Measurements from ENCODE around the gene TPP1.

TPP1 gene

DNA sequence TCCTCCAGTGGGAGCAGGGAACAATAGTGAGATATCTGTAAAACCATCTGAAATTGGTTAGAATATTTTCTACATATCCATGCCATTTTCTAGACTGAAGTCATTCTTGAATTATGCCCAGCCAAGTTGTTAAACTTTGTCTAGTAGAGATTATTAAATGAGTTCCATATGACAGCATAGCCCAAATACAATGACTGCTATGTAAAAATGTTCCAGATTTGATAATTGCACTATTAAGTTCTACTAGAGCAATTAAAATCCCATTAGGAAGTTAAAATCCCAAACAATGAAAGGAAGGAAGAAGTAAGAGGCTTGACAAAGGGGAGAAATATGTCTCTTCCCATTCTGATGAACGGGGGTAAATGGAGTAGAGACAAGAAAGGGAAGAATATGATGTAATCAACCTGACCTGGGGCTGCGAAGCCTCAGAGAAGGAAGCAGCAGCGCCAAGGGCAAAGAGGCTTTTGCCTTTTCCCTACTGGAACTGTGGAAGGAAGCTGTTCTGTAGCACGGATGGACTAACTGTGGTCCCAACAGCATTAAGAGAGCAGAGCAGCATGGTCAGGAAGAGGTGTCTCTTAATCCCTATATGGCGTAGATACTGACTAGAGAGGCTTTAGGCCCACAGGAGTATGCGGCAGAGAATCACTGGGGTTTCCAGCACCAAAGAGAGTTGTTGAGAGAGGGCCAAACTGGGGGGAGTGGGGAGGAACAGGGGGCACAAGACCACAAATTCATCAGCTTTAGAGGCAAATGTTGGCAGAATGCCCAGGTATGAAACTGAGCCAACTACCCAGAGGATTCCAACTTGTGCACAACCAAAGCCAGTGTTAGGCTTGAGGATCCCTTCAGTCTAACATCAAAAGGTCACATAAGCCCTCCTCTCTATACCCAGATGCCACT, 42.5 kb downstream of the TPP1 start:
- Histone ChIP-seq H3K4me3 (ENCODE audit: low read depth in 1 of 2, low read length in 2 of 2) (no peak overlapping the region), H3K27ac (ENCODE audit: low read depth, low read length) (no peak overlapping the region), H3K36me3 (ENCODE audit: control insufficient read depth in 1 of 2, insufficient read depth in 2 of 2, low read length in 2 of 2) (peaks cover 0 to 6% of the 10 kb centered on the region in 2 donors), H3K27me3 (ENCODE audit: control insufficient read depth in 1 of 2, insufficient read depth in 2 of 2, low read length in 2 of 2) (no peaks in the 10 kb centered on the region), H3K9me3 (ENCODE audit: control insufficient read depth in 1 of 2, low read length in 2 of 2) (no peaks in the 10 kb centered on the region), H3K9ac (ENCODE audit: low read depth in 1 of 2, low read length in 2 of 2) (no peak overlapping the region), H3K4me1 (ENCODE audit: control insufficient read depth in 1 of 2, insufficient read depth in 2 of 2, low read length in 2 of 2) (no peaks in the 10 kb centered on the region)

DNA sequence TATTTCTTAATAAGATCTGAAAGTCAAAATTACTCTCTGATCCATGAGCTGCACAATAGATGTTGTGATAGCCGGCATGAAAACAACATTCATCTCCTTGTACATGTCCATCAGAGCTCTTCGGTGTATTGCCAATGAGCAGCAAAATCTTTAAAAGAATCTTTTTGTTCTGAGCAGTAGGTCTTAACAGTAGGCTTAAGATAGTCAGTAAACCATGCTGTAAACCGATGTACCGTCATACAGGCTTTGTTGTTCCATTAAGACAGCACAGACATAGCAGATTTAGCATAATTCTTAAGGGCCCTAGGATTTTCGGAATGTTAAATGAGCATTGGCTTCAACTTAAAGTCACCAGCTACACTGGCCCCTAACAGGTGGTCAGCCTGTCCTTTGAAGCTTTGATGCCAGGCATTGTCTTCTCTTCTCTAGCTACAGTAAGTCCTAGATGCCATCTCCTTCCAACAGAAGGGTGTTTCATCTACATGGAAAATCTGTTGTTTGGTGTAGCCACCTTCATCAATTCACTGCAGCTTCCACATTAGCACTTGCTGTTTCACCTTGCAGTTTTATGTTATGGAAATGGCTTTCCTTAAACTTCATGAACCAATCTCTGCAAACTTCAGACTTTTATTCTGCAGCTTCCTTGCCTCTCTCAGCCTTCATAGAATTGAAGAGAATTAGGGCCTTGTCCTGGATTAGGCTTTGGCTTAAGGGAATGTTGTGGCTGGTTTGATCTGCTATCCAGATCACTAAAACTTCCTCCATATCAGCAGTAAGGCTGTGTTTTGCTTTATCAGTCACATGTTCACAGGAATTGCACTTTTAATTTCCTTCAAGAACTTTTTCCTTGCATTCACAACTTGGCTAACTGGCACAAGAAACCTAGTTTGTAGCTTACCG, 44.2 kb downstream of the TPP1 start:
- H3K9ac ChIP-seq (ENCODE audit: low read depth in 1 of 2, low read length in 2 of 2) = no peak overlapping the region
- no peaks in the 10 kb centered on the region for H3K27me3 ChIP-seq (ENCODE audit: control insufficient read depth in 1 of 2, insufficient read depth in 2 of 2, low read length in 2 of 2)
- H3K36me3 ChIP-seq (ENCODE audit: control insufficient read depth in 1 of 2, insufficient read depth in 2 of 2, low read length in 2 of 2) = peaks cover 0 to under 1% of the 10 kb centered on the region in 2 donors
- H3K9me3 ChIP-seq (ENCODE audit: control insufficient read depth in 1 of 2, low read length in 2 of 2) = no peaks in the 10 kb centered on the region
- H3K4me1 ChIP-seq (ENCODE audit: control insufficient read depth in 1 of 2, insufficient read depth in 2 of 2, low read length in 2 of 2) = no peaks in the 10 kb centered on the region
- no peak overlapping the region for H3K4me3 ChIP-seq (ENCODE audit: low read depth in 1 of 2, low read length in 2 of 2)
- no peak overlapping the region for H3K27ac ChIP-seq (ENCODE audit: low read depth, low read length)

GRCh38 chr11:6572215-6572614, 47.0 kb downstream of the TPP1 start:
- Histone ChIP-seq H3K27ac (ENCODE audit: low read depth, low read length) (no peak overlapping the region), H3K4me3 (ENCODE audit: low read depth in 1 of 2, low read length in 2 of 2) (no peak overlapping the region), H3K9me3 (ENCODE audit: control insufficient read depth in 1 of 2, low read length in 2 of 2) (no peaks in the 10 kb centered on the region), H3K9ac (ENCODE audit: low read depth in 1 of 2, low read length in 2 of 2) (no peak overlapping the region), H3K27me3 (ENCODE audit: control insufficient read depth in 1 of 2, insufficient read depth in 2 of 2, low read length in 2 of 2) (no peaks in the 10 kb centered on the region), H3K36me3 (ENCODE audit: control insufficient read depth in 1 of 2, insufficient read depth in 2 of 2, low read length in 2 of 2) (no peaks in the 10 kb centered on the region), H3K4me1 (ENCODE audit: control insufficient read depth in 1 of 2, insufficient read depth in 2 of 2, low read length in 2 of 2) (peaks cover 0 to 5% of the 10 kb centered on the region in 2 donors)

DNA sequence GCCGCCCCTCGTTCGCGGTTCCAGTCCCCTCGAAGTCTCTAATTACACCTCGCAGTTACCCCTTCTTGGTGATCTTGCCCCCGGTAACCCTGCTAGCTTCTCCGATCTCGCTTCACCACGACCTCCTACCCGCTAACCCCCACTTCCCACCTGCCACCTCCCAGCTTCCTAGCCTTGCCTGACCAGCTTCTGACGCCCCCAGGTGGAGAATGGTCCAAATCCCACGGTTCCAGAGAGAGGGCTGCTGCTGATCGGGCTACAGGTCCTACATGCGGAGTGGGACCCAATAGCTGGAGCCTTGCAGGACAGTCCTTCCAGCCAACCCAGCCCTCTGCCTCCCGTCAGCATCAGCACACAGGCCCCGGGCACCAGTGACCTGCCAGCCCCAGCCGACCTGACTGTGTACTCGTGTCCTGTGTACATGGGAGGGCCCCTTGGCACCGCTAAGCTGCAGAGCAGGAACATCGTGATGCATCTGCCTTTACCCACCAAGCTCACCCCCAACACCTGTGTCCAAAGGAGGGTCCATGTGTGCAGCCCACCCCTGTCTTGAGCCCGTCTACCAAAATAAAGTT, 47.7 kb downstream of the TPP1 start:
- Histone ChIP-seq H3K4me1 (ENCODE audit: control insufficient read depth in 1 of 2, insufficient read depth in 2 of 2, low read length in 2 of 2) (peaks cover 0 to 5% of the 10 kb centered on the region in 2 donors), H3K27me3 (ENCODE audit: control insufficient read depth in 1 of 2, insufficient read depth in 2 of 2, low read length in 2 of 2) (no peaks in the 10 kb centered on the region), H3K36me3 (ENCODE audit: control insufficient read depth in 1 of 2, insufficient read depth in 2 of 2, low read length in 2 of 2) (no peaks in the 10 kb centered on the region), H3K4me3 (ENCODE audit: low read depth in 1 of 2, low read length in 2 of 2) (no peak overlapping the region), H3K9me3 (ENCODE audit: control insufficient read depth in 1 of 2, low read length in 2 of 2) (no peaks in the 10 kb centered on the region), H3K9ac (ENCODE audit: low read depth in 1 of 2, low read length in 2 of 2) (no peak overlapping the region), H3K27ac (ENCODE audit: low read depth, low read length) (no peak overlapping the region)

- Histone ChIP-seq H3K27me3 (ENCODE audit: control insufficient read depth in 1 of 2, insufficient read depth in 2 of 2, low read length in 2 of 2) (no peaks in the 10 kb centered on the region), H3K9ac (ENCODE audit: low read depth in 1 of 2, low read length in 2 of 2) (no peak overlapping the region), H3K9me3 (ENCODE audit: control insufficient read depth in 1 of 2, low read length in 2 of 2) (no peaks in the 10 kb centered on the region), H3K4me3 (ENCODE audit: low read depth in 1 of 2, low read length in 2 of 2) (no peak overlapping the region), H3K36me3 (ENCODE audit: control insufficient read depth in 1 of 2, insufficient read depth in 2 of 2, low read length in 2 of 2) (no peaks in the 10 kb centered on the region), H3K4me1 (ENCODE audit: control insufficient read depth in 1 of 2, insufficient read depth in 2 of 2, low read length in 2 of 2) (peaks cover 0 to 5% of the 10 kb centered on the region in 2 donors), H3K27ac (ENCODE audit: low read depth, low read length) (no peak overlapping the region)
Measured at GRCh38 chr11:6570691-6571427, 48.4 kb downstream of the TPP1 start.

- H3K9ac ChIP-seq (ENCODE audit: low read depth in 1 of 2, low read length in 2 of 2) = no peak overlapping the region
- H3K27ac ChIP-seq (ENCODE audit: low read depth, low read length) = no peak overlapping the region
- no peaks in the 10 kb centered on the region for H3K36me3 ChIP-seq (ENCODE audit: control insufficient read depth in 1 of 2, insufficient read depth in 2 of 2, low read length in 2 of 2)
- no peaks in the 10 kb centered on the region for H3K27me3 ChIP-seq (ENCODE audit: control insufficient read depth in 1 of 2, insufficient read depth in 2 of 2, low read length in 2 of 2)
- H3K4me1 ChIP-seq (ENCODE audit: control insufficient read depth in 1 of 2, insufficient read depth in 2 of 2, low read length in 2 of 2) = peaks cover 0 to 5% of the 10 kb centered on the region in 2 donors
- no peak overlapping the region for H3K4me3 ChIP-seq (ENCODE audit: low read depth in 1 of 2, low read length in 2 of 2)
- no peaks in the 10 kb centered on the region for H3K9me3 ChIP-seq (ENCODE audit: control insufficient read depth in 1 of 2, low read length in 2 of 2)
Measured at GRCh38 chr11:6569706-6570105, 49.5 kb downstream of the TPP1 start.

GRCh38 chr11:6568191-6568918, 50.9 kb downstream of the TPP1 start:
- peaks cover 0 to 5% of the 10 kb centered on the region in 2 donors for H3K4me1 ChIP-seq (ENCODE audit: control insufficient read depth in 1 of 2, insufficient read depth in 2 of 2, low read length in 2 of 2)
- no peaks in the 10 kb centered on the region for H3K9me3 ChIP-seq (ENCODE audit: control insufficient read depth in 1 of 2, low read length in 2 of 2)
- H3K27me3 ChIP-seq (ENCODE audit: control insufficient read depth in 1 of 2, insufficient read depth in 2 of 2, low read length in 2 of 2) = no peaks in the 10 kb centered on the region
- no peak overlapping the region for H3K4me3 ChIP-seq (ENCODE audit: low read depth in 1 of 2, low read length in 2 of 2)
- no peak overlapping the region for H3K9ac ChIP-seq (ENCODE audit: low read depth in 1 of 2, low read length in 2 of 2)
- H3K27ac ChIP-seq (ENCODE audit: low read depth, low read length) = no peak overlapping the region
- H3K36me3 ChIP-seq (ENCODE audit: control insufficient read depth in 1 of 2, insufficient read depth in 2 of 2, low read length in 2 of 2) = peaks cover 0 to 4% of the 10 kb centered on the region in 2 donors

GRCh38 chr11:6567371-6567745, 51.9 kb downstream of the TPP1 start:
- H3K27ac ChIP-seq (ENCODE audit: low read depth, low read length) = no peak overlapping the region
- H3K4me3 ChIP-seq (ENCODE audit: low read depth in 1 of 2, low read length in 2 of 2) = no peak overlapping the region
- H3K9ac ChIP-seq (ENCODE audit: low read depth in 1 of 2, low read length in 2 of 2) = no peak overlapping the region
- H3K4me1 ChIP-seq (ENCODE audit: control insufficient read depth in 1 of 2, insufficient read depth in 2 of 2, low read length in 2 of 2) = peaks cover 0 to 5% of the 10 kb centered on the region in 2 donors
- peaks cover 0 to 4% of the 10 kb centered on the region in 2 donors for H3K36me3 ChIP-seq (ENCODE audit: control insufficient read depth in 1 of 2, insufficient read depth in 2 of 2, low read length in 2 of 2)
- no peaks in the 10 kb centered on the region for H3K9me3 ChIP-seq (ENCODE audit: control insufficient read depth in 1 of 2, low read length in 2 of 2)
- no peaks in the 10 kb centered on the region for H3K27me3 ChIP-seq (ENCODE audit: control insufficient read depth in 1 of 2, insufficient read depth in 2 of 2, low read length in 2 of 2)

DNA sequence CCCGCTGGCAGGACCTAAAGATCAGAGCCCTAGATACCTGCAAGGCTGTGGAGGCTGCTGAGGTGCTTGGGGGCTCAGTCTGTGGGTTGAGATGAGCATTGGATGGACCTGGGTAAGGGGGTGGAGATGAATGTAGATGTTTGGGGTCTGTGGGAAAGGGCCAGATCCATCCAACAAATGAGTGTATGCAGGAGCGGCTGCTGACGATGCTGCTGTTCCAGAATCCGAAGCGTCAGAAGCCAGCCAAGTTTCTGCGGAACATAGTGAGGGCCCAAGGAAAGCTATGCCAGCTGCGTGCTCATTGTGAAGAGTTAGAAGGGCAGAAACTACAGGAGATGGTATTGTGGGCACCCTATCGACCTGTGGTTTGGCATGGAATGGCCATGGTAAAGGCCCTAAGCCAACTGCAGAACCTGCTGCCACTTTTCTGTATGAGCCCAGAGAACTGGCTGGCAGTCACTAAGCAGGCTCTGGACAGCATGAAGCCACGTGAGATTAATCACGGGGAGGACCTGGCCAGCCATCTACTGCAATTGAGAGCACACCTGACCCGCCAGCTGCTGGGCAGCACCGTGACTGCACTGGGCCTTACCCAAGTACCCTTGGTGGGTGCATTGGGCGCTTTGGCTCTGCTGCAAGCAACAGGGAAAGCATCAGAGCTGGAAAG, 52.4 kb downstream of the TPP1 start:
- Histone ChIP-seq H3K36me3 (ENCODE audit: control insufficient read depth in 1 of 2, insufficient read depth in 2 of 2, low read length in 2 of 2) (peaks cover 0 to 4% of the 10 kb centered on the region in 2 donors), H3K9me3 (ENCODE audit: control insufficient read depth in 1 of 2, low read length in 2 of 2) (no peaks in the 10 kb centered on the region), H3K4me3 (ENCODE audit: low read depth in 1 of 2, low read length in 2 of 2) (no peak overlapping the region), H3K27ac (ENCODE audit: low read depth, low read length) (no peak overlapping the region), H3K4me1 (ENCODE audit: control insufficient read depth in 1 of 2, insufficient read depth in 2 of 2, low read length in 2 of 2) (peaks cover 0 to 5% of the 10 kb centered on the region in 2 donors), H3K27me3 (ENCODE audit: control insufficient read depth in 1 of 2, insufficient read depth in 2 of 2, low read length in 2 of 2) (no peaks in the 10 kb centered on the region), H3K9ac (ENCODE audit: low read depth in 1 of 2, low read length in 2 of 2) (no peak overlapping the region)
